Osteocyte (in vitro differentiated cells): Measurements from ENCODE around the gene GHITM. TPM values are rescaled to one million over a fixed set of nuclear protein-coding genes. Genes with fewer than 3 reads are reported as not detected.

ENCODE experiments used
- DNase-seq: peaks from one replicate; pipeline ENCODE4 v3.0.0; 2021; ENCODE audit warnings: mixed read lengths; ENCODE audit not compliant: unreplicated experiment; ENCODE audit errors: extremely low spot score
- H3K27ac Mint-ChIP-seq: one replicate; pipeline ENCODE4 v1.8.0; 2021; ENCODE audit warnings: mild to moderate bottlenecking, mixed read lengths; ENCODE audit not compliant: unreplicated experiment
- H3K27me3 Mint-ChIP-seq: one replicate; pipeline ENCODE4 v1.8.0; 2021; ENCODE audit warnings: mixed read lengths; ENCODE audit not compliant: unreplicated experiment
- H3K36me3 Mint-ChIP-seq: one replicate; pipeline ENCODE4 v1.8.0; 2021; ENCODE audit warnings: mixed read lengths; ENCODE audit not compliant: unreplicated experiment
- H3K4me1 Mint-ChIP-seq: one replicate; pipeline ENCODE4 v1.8.0; 2021; ENCODE audit warnings: mixed read lengths; ENCODE audit not compliant: unreplicated experiment
- H3K4me3 Mint-ChIP-seq: one replicate; pipeline ENCODE4 v1.8.0; 2021; ENCODE audit warnings: mild to moderate bottlenecking, moderate library complexity, mixed read lengths; ENCODE audit not compliant: unreplicated experiment
- H3K9me3 Mint-ChIP-seq: one replicate; pipeline ENCODE4 v1.8.0; 2021; ENCODE audit warnings: mixed read lengths; ENCODE audit not compliant: unreplicated experiment
- total RNA-seq: library from RNA; stranded (reverse); gene quantifications from 2 replicates; pipeline ENCODE4 v1.2.1, GENCODE V29; 2021
- TF ChIP-seq, protein P1 (sequence below): fragments of 200-600 bp; sonication (generic); IDR thresholded peaks from 2 replicates; pipeline ENCODE4 v1.5.0; 2021; ENCODE audit warnings: antibody characterized with exemption, mild to moderate bottlenecking, moderate library complexity

GHITM gene
- total RNA-seq, 1 donor from 2014 or later = 105 TPM

DNA sequence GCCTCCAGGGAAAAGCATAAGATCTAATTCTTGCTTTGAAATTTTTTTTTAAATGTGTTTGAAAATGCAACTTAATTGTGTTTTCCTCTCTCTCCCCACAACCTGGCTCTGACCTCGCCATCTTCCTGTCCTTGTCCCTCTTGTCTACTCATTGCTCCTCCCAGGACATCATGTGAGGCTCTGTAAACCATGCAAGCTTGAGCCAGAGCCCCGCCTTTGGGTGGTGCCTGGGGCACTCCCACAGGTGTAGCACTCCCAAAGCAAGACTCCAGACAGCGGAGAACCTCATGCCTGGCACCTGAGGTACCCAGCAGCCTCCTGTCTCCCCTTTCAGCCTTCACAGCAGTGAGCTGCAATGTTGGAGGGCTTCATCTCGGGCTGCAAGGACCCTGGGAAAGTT, 45.2 kb downstream of the GHITM start:
- H3K27me3 Mint-ChIP-seq = peaks cover 8% of the 10 kb centered on the region
- no peaks in the 10 kb centered on the region for H3K36me3 Mint-ChIP-seq
- no peak overlapping the region for H3K27ac Mint-ChIP-seq
- H3K4me1 Mint-ChIP-seq = no peaks in the 10 kb centered on the region
- no peak overlapping the region for H3K4me3 Mint-ChIP-seq
- TF ChIP-seq, protein P1, sequence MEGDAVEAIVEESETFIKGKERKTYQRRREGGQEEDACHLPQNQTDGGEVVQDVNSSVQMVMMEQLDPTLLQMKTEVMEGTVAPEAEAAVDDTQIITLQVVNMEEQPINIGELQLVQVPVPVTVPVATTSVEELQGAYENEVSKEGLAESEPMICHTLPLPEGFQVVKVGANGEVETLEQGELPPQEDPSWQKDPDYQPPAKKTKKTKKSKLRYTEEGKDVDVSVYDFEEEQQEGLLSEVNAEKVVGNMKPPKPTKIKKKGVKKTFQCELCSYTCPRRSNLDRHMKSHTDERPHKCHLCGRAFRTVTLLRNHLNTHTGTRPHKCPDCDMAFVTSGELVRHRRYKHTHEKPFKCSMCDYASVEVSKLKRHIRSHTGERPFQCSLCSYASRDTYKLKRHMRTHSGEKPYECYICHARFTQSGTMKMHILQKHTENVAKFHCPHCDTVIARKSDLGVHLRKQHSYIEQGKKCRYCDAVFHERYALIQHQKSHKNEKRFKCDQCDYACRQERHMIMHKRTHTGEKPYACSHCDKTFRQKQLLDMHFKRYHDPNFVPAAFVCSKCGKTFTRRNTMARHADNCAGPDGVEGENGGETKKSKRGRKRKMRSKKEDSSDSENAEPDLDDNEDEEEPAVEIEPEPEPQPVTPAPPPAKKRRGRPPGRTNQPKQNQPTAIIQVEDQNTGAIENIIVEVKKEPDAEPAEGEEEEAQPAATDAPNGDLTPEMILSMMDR = no peak
- no peak for DNase-seq
- H3K9me3 Mint-ChIP-seq = no peaks in the 10 kb centered on the region

DNA sequence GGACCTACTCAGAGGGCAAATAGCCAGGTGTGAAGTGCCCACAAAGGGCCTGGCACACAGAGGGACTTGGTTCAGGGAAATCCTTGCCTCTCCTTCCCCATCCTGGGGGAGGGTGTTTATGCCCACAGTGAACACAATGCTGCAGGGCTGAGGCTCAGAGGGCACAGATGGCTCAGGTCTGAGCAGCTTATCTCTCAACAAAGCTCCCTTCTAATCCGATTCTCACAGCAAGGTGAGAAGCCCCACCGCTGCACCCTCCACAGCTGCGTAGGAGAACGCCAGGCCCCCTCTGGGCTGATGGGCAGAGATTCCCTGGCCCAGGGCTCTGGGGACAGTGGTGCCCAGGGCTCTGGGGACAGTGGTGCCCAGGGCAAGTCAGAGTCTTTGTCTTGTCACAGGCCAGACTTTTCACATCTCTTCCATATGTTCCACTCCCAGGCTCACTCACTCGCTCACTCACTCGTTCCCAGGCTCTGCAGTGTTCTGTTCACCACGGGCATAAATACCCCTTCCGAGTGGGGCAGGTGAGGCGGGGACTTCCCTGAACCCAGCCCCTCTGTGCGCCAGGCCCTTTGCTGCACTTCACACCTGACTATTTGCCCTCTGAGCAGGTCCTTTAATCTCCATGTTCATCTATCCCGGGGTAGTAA, 46.3 kb downstream of the GHITM start:
- no peak for DNase-seq
- H3K4me3 Mint-ChIP-seq = no peak overlapping the region
- no peaks in the 10 kb centered on the region for H3K9me3 Mint-ChIP-seq
- peaks cover 8% of the 10 kb centered on the region for H3K27me3 Mint-ChIP-seq
- H3K36me3 Mint-ChIP-seq = no peaks in the 10 kb centered on the region
- TF ChIP-seq, protein P1 = no peak
- H3K27ac Mint-ChIP-seq = no peak overlapping the region
- H3K4me1 Mint-ChIP-seq = no peaks in the 10 kb centered on the region

DNA sequence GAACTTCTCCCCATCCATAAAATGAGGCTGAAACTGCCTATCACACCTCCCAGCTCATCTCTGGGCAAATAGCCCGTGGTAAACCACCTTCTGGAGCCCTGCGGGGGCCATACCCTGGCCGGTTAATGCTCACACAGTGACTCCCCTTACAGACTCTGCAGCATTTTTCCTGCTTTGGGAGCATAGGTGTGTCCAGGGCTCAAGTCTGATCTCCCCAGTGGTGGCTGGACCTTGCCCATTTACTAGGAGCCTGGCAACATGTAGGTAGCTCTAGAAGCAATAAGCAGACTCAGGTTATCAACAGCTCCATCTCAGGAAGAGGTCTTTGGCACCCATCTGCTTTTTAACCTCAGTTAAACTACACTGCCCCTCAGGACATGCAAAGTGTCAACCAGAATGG, 49.5 kb downstream of the GHITM start:
- Mint-ChIP-seq H3K9me3 (no peaks in the 10 kb centered on the region), H3K4me1 (no peaks in the 10 kb centered on the region), H3K4me3 (no peak overlapping the region), H3K36me3 (no peaks in the 10 kb centered on the region), H3K27ac (no peak overlapping the region), H3K27me3 (peaks cover 8% of the 10 kb centered on the region)
- DNase-seq = no peak
- TF ChIP-seq, protein P1 = no peak

DNA sequence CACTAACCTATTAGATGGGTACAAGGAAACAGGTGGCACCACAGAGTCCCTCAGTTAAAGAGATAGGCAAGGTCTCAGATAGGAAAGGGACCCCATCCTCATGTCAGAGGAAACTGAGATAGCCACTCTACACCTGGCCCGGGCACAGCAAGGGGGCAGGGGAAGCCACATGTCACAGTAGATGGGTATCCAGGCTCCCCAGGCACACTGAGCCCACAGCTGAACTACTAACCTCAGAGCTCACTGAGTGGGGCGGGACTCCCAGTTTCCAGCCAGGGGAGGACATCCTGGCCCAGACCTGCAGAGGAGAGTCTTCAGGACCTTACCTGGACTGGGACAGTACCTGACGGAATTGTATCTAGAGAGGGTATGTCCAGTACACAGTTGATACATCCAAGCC, 51.3 kb downstream of the GHITM start:
- H3K27ac Mint-ChIP-seq = no peak overlapping the region
- peaks cover 15% of the 10 kb centered on the region for H3K27me3 Mint-ChIP-seq
- no peaks in the 10 kb centered on the region for H3K36me3 Mint-ChIP-seq

DNA sequence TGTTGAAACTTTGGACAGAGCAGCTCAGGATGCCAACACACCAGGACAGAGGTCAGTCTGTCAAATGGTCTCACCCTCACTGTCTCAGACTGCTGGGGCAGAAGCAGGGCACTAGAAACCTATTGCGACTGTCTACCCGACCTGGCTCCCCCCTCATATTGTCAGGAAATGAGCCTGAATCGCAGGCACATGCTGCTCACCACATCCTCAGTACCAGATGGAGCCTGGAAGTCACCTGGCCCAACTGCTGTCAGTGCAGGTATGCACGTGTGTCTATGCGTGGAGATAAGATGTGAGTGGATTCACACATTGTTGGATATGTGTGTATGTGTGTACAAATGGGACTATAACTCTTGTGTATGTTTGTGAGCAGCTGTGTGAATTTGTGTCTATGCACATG, 51.8 kb downstream of the GHITM start:
- no peaks in the 10 kb centered on the region for H3K9me3 Mint-ChIP-seq
- H3K27me3 Mint-ChIP-seq = peaks cover 17% of the 10 kb centered on the region
- peaks cover 2% of the 10 kb centered on the region for H3K4me1 Mint-ChIP-seq
- no peak for DNase-seq
- no peak overlapping the region for H3K4me3 Mint-ChIP-seq
- TF ChIP-seq, protein P1 = no peak
- no peak overlapping the region for H3K27ac Mint-ChIP-seq
- H3K36me3 Mint-ChIP-seq = no peaks in the 10 kb centered on the region

More for the DNA sequence above, 51.3 kb downstream of the GHITM start:
- TF ChIP-seq, protein P1 = no peak
- no peaks in the 10 kb centered on the region for H3K9me3 Mint-ChIP-seq
- DNase-seq = no peak
- peaks cover 2% of the 10 kb centered on the region for H3K4me1 Mint-ChIP-seq
- H3K4me3 Mint-ChIP-seq = no peak overlapping the region
